22Rv1 (cell line): ENCODE results near the gene ABCD2.

ENCODE experiments used
- ZFX ChIP-seq: fragments of 450-650 bp; IDR thresholded peaks from 2 replicates; pipeline ENCODE4 v1.6.1; 2017; ENCODE audit warnings: antibody characterized with exemption, borderline replicate concordance
- TF ChIP-seq, protein P1 (sequence below): fragments of 450-650 bp; IDR thresholded peaks from 2 replicates; pipeline ENCODE4 v1.5.1; 2017; ENCODE audit warnings: mild to moderate bottlenecking

- TF ChIP-seq, protein P1, sequence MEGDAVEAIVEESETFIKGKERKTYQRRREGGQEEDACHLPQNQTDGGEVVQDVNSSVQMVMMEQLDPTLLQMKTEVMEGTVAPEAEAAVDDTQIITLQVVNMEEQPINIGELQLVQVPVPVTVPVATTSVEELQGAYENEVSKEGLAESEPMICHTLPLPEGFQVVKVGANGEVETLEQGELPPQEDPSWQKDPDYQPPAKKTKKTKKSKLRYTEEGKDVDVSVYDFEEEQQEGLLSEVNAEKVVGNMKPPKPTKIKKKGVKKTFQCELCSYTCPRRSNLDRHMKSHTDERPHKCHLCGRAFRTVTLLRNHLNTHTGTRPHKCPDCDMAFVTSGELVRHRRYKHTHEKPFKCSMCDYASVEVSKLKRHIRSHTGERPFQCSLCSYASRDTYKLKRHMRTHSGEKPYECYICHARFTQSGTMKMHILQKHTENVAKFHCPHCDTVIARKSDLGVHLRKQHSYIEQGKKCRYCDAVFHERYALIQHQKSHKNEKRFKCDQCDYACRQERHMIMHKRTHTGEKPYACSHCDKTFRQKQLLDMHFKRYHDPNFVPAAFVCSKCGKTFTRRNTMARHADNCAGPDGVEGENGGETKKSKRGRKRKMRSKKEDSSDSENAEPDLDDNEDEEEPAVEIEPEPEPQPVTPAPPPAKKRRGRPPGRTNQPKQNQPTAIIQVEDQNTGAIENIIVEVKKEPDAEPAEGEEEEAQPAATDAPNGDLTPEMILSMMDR, result no peak
- TF ChIP-seq ZFX, result no peak
Measured at GRCh38 chr12:39505023-39505422, 114.6 kb downstream of the ABCD2 start.
